H1 (cell line): ENCODE results near the gene TNFAIP8. TPM values are rescaled to one million over a fixed set of nuclear protein-coding genes. Genes with fewer than 3 reads are reported as not detected.

Source experiments
- CBX8 ChIP-seq: fragments of 300-800, 300-1000 bp; sonication (generic); IDR thresholded peaks from 2 replicates; pipeline ENCODE4 v1.7.1; 2016; ENCODE audit warnings: low read depth, low read length, borderline replicate concordance
- CHD2 ChIP-seq: IDR thresholded peaks from 2 replicates; pipeline ENCODE4 v1.6.1; 2012; ENCODE audit warnings: low read length, improper control_type of control experiment
- CTBP2 ChIP-seq: IDR thresholded peaks from 2 replicates; pipeline ENCODE4 v1.7.0; 2011; ENCODE audit warnings: borderline replicate concordance, mild to moderate bottlenecking, moderate library complexity, mixed read lengths, low read length; ENCODE audit not compliant: insufficient read depth, insufficient read length
- FOSL1 ChIP-seq: IDR thresholded peaks from 2 replicates; pipeline ENCODE4 v1.6.1; 2011; ENCODE audit warnings: mild to moderate bottlenecking, low read depth, low read length, moderate library complexity; ENCODE audit not compliant: insufficient read depth
- GABPA ChIP-seq: IDR thresholded peaks from 2 replicates; pipeline ENCODE4 v1.6.1; 2011; ENCODE audit warnings: mild to moderate bottlenecking, low read length, moderate library complexity, borderline replicate concordance; ENCODE audit not compliant: insufficient read depth
- GTF2F1 ChIP-seq: IDR thresholded peaks from 2 replicates; pipeline ENCODE4 v1.6.1; 2012; ENCODE audit warnings: low read depth, low read length, improper control_type of control experiment, borderline replicate concordance
- KDM4A ChIP-seq: IDR thresholded peaks from one replicate; pipeline ENCODE4 v1.7.1; 2012; ENCODE audit warnings: low read depth, mild to moderate bottlenecking, moderate library complexity, low read length, inconsistent platforms; ENCODE audit not compliant: severe bottlenecking
- KDM5A ChIP-seq: fragments of 200-600 bp; IDR thresholded peaks from 2 replicates; pipeline ENCODE4 v1.7.1; 2012; ENCODE audit warnings: mild to moderate bottlenecking, low read length, inconsistent platforms, mixed read lengths
- RXRA ChIP-seq: IDR thresholded peaks from 2 replicates; pipeline ENCODE4 v1.6.1; 2011; ENCODE audit warnings: low read depth, mild to moderate bottlenecking, low read length, moderate library complexity; ENCODE audit not compliant: insufficient read depth
- TAF1 ChIP-seq: IDR thresholded peaks from 2 replicates; pipeline ENCODE4 v1.6.1; 2011; ENCODE audit warnings: mild to moderate bottlenecking, low read depth, low read length
- polyA plus RNA-seq, 7 experiments: library from polyadenylated mRNA; depleted of rRNA in 3 of 7; stranded (reverse) in 5 of 7; unstranded in 2 of 7; fragments of >200 nt in 5 of 7; fragments of 200-250 nt in 2 of 7; gene quantifications; 1 replicate in 5 of 7; 2 replicates in 1 of 7; 4 replicates in 1 of 7; pipeline versions ENCODE4 v1.2.1 to v1.2.3, GENCODE V29; 2011 to 2013; ENCODE audit warnings: missing spikeins in 2 of 7, mixed read lengths in 2 of 7
- total RNA-seq: library from RNA; stranded (reverse); fragmentation: NEBNext Ultra II Directional; extraction: Animal tissue kit (Norgen Biotek cat#: 25700); gene quantifications from 2 replicates; pipeline ENCODE4 v1.2.1, GENCODE V29; 2021
- TF ChIP-seq, protein P1 (sequence below): fragments of 300-600 bp; sonication (generic); IDR thresholded peaks from 2 replicates; pipeline ENCODE4 v1.7.1; 2012; ENCODE audit warnings: low read length, moderate library complexity, mild to moderate bottlenecking, inconsistent platforms; ENCODE audit not compliant: insufficient replicate concordance

Gene TNFAIP8
- total and polyA plus RNA-seq, 2 of the 8 experiments (the other 6 are each of a cell fraction or from before 2014, with no cell fraction given) = 12.4 to 19.3 TPM

DNA sequence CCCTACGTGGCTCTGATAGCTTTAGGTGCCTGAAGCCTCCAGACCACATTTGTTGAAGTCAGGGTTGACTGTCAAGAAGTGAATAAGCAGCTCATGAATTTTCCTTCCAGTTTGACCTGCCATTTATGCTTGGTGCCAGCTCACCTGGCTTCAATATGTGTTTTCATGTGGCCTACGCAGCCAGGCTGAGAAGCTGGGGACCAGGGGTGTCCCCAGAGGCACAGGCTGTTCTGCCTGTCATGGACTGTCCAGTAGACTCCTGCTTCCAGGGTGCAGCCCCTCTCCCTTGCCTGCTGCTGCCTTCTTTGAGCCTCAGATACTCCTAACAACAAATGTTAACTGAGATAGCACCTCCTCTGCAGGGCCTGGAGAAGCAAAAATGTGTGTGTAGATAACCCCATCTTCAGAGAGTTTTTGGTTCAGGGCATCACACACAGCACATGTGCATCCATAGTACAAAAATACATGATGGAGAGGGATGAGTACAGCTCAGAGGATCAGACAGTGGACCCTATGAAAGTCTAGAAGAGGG, 5.8 kb downstream of the TNFAIP8 start (continued):
- TF ChIP-seq, protein P1, sequence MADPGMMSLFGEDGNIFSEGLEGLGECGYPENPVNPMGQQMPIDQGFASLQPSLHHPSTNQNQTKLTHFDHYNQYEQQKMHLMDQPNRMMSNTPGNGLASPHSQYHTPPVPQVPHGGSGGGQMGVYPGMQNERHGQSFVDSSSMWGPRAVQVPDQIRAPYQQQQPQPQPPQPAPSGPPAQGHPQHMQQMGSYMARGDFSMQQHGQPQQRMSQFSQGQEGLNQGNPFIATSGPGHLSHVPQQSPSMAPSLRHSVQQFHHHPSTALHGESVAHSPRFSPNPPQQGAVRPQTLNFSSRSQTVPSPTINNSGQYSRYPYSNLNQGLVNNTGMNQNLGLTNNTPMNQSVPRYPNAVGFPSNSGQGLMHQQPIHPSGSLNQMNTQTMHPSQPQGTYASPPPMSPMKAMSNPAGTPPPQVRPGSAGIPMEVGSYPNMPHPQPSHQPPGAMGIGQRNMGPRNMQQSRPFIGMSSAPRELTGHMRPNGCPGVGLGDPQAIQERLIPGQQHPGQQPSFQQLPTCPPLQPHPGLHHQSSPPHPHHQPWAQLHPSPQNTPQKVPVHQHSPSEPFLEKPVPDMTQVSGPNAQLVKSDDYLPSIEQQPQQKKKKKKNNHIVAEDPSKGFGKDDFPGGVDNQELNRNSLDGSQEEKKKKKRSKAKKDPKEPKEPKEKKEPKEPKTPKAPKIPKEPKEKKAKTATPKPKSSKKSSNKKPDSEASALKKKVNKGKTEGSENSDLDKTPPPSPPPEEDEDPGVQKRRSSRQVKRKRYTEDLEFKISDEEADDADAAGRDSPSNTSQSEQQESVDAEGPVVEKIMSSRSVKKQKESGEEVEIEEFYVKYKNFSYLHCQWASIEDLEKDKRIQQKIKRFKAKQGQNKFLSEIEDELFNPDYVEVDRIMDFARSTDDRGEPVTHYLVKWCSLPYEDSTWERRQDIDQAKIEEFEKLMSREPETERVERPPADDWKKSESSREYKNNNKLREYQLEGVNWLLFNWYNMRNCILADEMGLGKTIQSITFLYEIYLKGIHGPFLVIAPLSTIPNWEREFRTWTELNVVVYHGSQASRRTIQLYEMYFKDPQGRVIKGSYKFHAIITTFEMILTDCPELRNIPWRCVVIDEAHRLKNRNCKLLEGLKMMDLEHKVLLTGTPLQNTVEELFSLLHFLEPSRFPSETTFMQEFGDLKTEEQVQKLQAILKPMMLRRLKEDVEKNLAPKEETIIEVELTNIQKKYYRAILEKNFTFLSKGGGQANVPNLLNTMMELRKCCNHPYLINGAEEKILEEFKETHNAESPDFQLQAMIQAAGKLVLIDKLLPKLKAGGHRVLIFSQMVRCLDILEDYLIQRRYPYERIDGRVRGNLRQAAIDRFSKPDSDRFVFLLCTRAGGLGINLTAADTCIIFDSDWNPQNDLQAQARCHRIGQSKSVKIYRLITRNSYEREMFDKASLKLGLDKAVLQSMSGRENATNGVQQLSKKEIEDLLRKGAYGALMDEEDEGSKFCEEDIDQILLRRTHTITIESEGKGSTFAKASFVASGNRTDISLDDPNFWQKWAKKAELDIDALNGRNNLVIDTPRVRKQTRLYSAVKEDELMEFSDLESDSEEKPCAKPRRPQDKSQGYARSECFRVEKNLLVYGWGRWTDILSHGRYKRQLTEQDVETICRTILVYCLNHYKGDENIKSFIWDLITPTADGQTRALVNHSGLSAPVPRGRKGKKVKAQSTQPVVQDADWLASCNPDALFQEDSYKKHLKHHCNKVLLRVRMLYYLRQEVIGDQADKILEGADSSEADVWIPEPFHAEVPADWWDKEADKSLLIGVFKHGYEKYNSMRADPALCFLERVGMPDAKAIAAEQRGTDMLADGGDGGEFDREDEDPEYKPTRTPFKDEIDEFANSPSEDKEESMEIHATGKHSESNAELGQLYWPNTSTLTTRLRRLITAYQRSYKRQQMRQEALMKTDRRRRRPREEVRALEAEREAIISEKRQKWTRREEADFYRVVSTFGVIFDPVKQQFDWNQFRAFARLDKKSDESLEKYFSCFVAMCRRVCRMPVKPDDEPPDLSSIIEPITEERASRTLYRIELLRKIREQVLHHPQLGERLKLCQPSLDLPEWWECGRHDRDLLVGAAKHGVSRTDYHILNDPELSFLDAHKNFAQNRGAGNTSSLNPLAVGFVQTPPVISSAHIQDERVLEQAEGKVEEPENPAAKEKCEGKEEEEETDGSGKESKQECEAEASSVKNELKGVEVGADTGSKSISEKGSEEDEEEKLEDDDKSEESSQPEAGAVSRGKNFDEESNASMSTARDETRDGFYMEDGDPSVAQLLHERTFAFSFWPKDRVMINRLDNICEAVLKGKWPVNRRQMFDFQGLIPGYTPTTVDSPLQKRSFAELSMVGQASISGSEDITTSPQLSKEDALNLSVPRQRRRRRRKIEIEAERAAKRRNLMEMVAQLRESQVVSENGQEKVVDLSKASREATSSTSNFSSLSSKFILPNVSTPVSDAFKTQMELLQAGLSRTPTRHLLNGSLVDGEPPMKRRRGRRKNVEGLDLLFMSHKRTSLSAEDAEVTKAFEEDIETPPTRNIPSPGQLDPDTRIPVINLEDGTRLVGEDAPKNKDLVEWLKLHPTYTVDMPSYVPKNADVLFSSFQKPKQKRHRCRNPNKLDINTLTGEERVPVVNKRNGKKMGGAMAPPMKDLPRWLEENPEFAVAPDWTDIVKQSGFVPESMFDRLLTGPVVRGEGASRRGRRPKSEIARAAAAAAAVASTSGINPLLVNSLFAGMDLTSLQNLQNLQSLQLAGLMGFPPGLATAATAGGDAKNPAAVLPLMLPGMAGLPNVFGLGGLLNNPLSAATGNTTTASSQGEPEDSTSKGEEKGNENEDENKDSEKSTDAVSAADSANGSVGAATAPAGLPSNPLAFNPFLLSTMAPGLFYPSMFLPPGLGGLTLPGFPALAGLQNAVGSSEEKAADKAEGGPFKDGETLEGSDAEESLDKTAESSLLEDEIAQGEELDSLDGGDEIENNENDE = no peak
- TF ChIP-seq CHD2 (no peak), KDM4A (no peak), CTBP2 (no peak), GTF2F1 (no peak), GABPA (no peak), KDM5A (no peak), TAF1 (no peak), FOSL1 (no peak), RXRA (no peak), CBX8 (no peak)
